Esophagus squamous epithelium (tissue), 4 donors: ENCODE data around the gene ERRFI1.

ENCODE experiments used
- CTCF ChIP-seq, 6 experiments: fragments of 450-650 bp in 4 of 6; fragments of 200-600 bp in 2 of 6; sonication (generic) in 2 of 6; IDR thresholded peaks; one replicate each; pipeline ENCODE4 v1.5.1; 2016 to 2019; ENCODE audit warnings: antibody characterized with exemption in 6 of 6, mild to moderate bottlenecking in 4 of 6, moderate library complexity in 4 of 6
- POLR2A ChIP-seq, 4 donors: fragments of 450-650 bp; IDR thresholded peaks; one replicate each; pipeline ENCODE4 v1.6.1; 2017; ENCODE audit warnings: antibody characterized with exemption in 4 of 4, mild to moderate bottlenecking in 4 of 4, moderate library complexity in 3 of 4

- TF ChIP-seq CTCF (IDR thresholded peaks at IDR 0.05) (no peak), POLR2A (IDR thresholded peaks at IDR 0.05) (no peak)
These were observed 13.0 kb upstream of the ERRFI1 start for GRCh38 chr1:8039071-8039470.
